Body of pancreas (tissue), 4 donors: ENCODE results near the gene BBLN. TPM values are rescaled to one million over a fixed set of nuclear protein-coding genes. Genes with fewer than 3 reads are reported as not detected.
A peak's percentile ranks its signal among the peaks of the same experiment; 100 is the strongest.

Source experiments
- ATAC-seq: fragments of 150-250 bp; one replicate; pipeline ENCODE4 v1.9.1; 2016
- DNase-seq, 4 donors: peaks; one replicate each; pipeline ENCODE4 v3.0.0-alpha.2; 2019
- H3K27ac ChIP-seq, 4 donors: fragments of 200-600 bp; sonication (generic); 1 replicate in 3 of 4; 2 replicates in 1 of 4; pipeline versions ENCODE4 v1.5.1 to v1.6.1; 2016 to 2019; ENCODE audit warnings: mild to moderate bottlenecking in 1 of 4, mixed read lengths in 1 of 4, moderate library complexity in 1 of 4
- H3K27me3 ChIP-seq, 2 donors: fragments of 200-600 bp; sonication (generic); one replicate each; pipeline ENCODE4 v1.6.0; 2016; ENCODE audit warnings: mild to moderate bottlenecking in 1 of 2
- H3K36me3 ChIP-seq, 2 donors: fragments of 200-600 bp; sonication (generic); replicated peaks in 1 of 2; 2 replicates each; pipeline ENCODE4 v1.5.1; 2016; ENCODE audit warnings: low read depth in 2 of 2; ENCODE audit not compliant: insufficient read depth in 1 of 2
- H3K4me1 ChIP-seq: fragments of 200-600 bp; sonication (generic); one replicate; pipeline ENCODE4 v1.6.0; 2016
- H3K4me3 ChIP-seq, 2 donors: fragments of 200-600 bp; sonication (generic); 1 replicate in 1 of 2; 2 replicates in 1 of 2; pipeline ENCODE4 v1.5.1; 2016 to 2019
- H3K9me3 ChIP-seq, 3 donors: fragments of 200-600 bp; sonication (generic); 1 replicate in 2 of 3; 2 replicates in 1 of 3; pipeline ENCODE4 v1.5.1; 2016
- POLR2A ChIP-seq, 3 donors: fragments of 450-650 bp; IDR thresholded peaks; one replicate each; pipeline ENCODE4 v1.6.1; 2016; ENCODE audit warnings: antibody characterized with exemption in 3 of 3, mild to moderate bottlenecking in 2 of 3
- WGBS, 2 donors: methylation state at CpG; one replicate each; pipeline ENCODE4 v1.1.5; 2017; 5-methylcytosine and 5-hydroxymethylcytosine counted together
- intact Hi-C: fragments of 100-400 bp; cut with DNase I; formaldehyde crosslinking; loops from one replicate; pipeline ENCODE4 v1.15.1; 2023
- total RNA-seq, 2 donors: library from RNA; depleted of rRNA; stranded (reverse); fragments of >200 nt; gene quantifications; one replicate each; pipeline ENCODE4 v1.1.0, GENCODE V29; 2016
- TF ChIP-seq, protein P1 (sequence below), 7 experiments: fragments of 450-650 bp in 4 of 7; fragments of 200-600 bp in 3 of 7; sonication (generic) in 3 of 7; IDR thresholded peaks; one replicate each; pipeline ENCODE4 v1.5.1; 2016 to 2019; ENCODE audit warnings: antibody characterized with exemption in 7 of 7

Gene BBLN
- total RNA-seq, 2 donors from 2014 or later, result 113 to 129 TPM

DNA sequence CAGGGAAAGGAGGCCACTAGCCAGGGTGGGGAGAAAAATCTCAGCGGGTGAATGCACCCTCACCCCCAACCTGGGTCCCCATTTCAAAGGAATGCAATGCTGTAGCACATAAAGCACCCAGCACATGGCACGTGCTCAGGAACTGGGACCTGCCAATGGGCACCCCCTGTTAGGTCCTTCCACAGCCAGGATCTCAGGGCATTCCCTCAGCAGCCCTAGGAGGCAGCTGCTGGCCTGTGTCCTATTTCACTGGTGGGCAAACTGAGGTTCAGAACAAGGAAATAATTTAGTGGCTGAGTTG lies 51.9 kb downstream of the BBLN start:
- H3K36me3 ChIP-seq, result no peaks in the 10 kb centered on the region
- peak; percentile 7 for ATAC-seq
- peaks cover 41% of the 10 kb centered on the region for H3K4me1 ChIP-seq
- WGBS, 2 donors, result 0 to 20% methylated on average over 2 of the region's 2 CpGs
- no peak overlapping the region for H3K4me3 ChIP-seq
- intact Hi-C loops, result no loop called here
- peak overlapping the region; percentile 1 to 76 (median 50) for H3K27ac ChIP-seq
- DNase-seq, result peak in 1 of 4 donors; percentile 38
- no peaks in the 10 kb centered on the region for H3K27me3 ChIP-seq
- H3K9me3 ChIP-seq, result no peaks in the 10 kb centered on the region
- TF ChIP-seq, protein P1, sequence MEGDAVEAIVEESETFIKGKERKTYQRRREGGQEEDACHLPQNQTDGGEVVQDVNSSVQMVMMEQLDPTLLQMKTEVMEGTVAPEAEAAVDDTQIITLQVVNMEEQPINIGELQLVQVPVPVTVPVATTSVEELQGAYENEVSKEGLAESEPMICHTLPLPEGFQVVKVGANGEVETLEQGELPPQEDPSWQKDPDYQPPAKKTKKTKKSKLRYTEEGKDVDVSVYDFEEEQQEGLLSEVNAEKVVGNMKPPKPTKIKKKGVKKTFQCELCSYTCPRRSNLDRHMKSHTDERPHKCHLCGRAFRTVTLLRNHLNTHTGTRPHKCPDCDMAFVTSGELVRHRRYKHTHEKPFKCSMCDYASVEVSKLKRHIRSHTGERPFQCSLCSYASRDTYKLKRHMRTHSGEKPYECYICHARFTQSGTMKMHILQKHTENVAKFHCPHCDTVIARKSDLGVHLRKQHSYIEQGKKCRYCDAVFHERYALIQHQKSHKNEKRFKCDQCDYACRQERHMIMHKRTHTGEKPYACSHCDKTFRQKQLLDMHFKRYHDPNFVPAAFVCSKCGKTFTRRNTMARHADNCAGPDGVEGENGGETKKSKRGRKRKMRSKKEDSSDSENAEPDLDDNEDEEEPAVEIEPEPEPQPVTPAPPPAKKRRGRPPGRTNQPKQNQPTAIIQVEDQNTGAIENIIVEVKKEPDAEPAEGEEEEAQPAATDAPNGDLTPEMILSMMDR (IDR thresholded peaks at IDR 0.05), result no peak
- no peak for TF ChIP-seq POLR2A (IDR thresholded peaks at IDR 0.05)

Other genes starting within 250 kb of the BBLN start
- gene ST6GALNAC4, start 243.2 kb upstream of the BBLN start, total RNA-seq, result 10 to 100 TPM; 36.6 to 63.8 TPM
- gene PIP5KL1, start 229.5 kb upstream of the BBLN start, total RNA-seq, result 1 to 10 TPM; 1.3 to 2.6 TPM
- gene DPM2, start 222.4 kb upstream of the BBLN start, total RNA-seq, result 10 to 100 TPM; 23.3 to 39.9 TPM
- gene EEIG1, start 179.3 kb upstream of the BBLN start, total RNA-seq, result 10 to 100 TPM; 41.9 to 42.0 TPM
- gene NAIF1, start 92.9 kb upstream of the BBLN start, total RNA-seq, result 1 to 10 TPM; 1.3 to 4.9 TPM
- gene SLC25A25, start 92.0 kb upstream of the BBLN start, total RNA-seq, result 10 to 100 TPM; 31.4 to 36.6 TPM
- 100 to 1,000 TPM in 1 of 2 donors, 10 to 100 TPM in 1; 55.8 to 145 TPM for gene PTGES2, start 32.5 kb upstream of the BBLN start, total RNA-seq
- 10 to 100 TPM in 1 of 2 donors, 1 to 10 TPM in 1; 4.9 to 24.6 TPM for gene LCN2, start 10.8 kb upstream of the BBLN start, total RNA-seq
- 10 to 100 TPM; 58.4 to 61.6 TPM for gene CIZ1, start 31.3 kb downstream of the BBLN start, total RNA-seq
- gene DNM1, start 43.1 kb downstream of the BBLN start, total RNA-seq, result 10 to 100 TPM; 13.0 to 29.0 TPM
- gene GOLGA2, start 115.7 kb downstream of the BBLN start, total RNA-seq, result 100 to 1,000 TPM in 1 of 2 donors, 10 to 100 TPM in 1; 53.2 to 138 TPM
- 10 to 100 TPM; 14.5 to 20.1 TPM for gene SWI5, start 116.0 kb downstream of the BBLN start, total RNA-seq
- 10 to 100 TPM in 1 of 2 donors, 1 to 10 TPM in 1; 6.3 to 11.4 TPM for gene TRUB2, start 162.2 kb downstream of the BBLN start, total RNA-seq
- gene COQ4, start 162.6 kb downstream of the BBLN start, total RNA-seq, result 10 to 100 TPM; 37.4 to 89.7 TPM
- gene SLC27A4, start 180.3 kb downstream of the BBLN start, total RNA-seq, result 10 to 100 TPM; 15.0 to 17.1 TPM
- 10 to 100 TPM; 15.6 to 23.4 TPM for gene URM1, start 211.1 kb downstream of the BBLN start, total RNA-seq